Measurements from ENCODE around the gene ZSCAN21. TPM values are rescaled to one million over a fixed set of nuclear protein-coding genes. Genes with fewer than 3 reads are reported as not detected.

Gene ZSCAN21
- total and polyA plus RNA-seq, 2 donors from 2014 or later, result 10.8 to 12.4 TPM

DNA sequence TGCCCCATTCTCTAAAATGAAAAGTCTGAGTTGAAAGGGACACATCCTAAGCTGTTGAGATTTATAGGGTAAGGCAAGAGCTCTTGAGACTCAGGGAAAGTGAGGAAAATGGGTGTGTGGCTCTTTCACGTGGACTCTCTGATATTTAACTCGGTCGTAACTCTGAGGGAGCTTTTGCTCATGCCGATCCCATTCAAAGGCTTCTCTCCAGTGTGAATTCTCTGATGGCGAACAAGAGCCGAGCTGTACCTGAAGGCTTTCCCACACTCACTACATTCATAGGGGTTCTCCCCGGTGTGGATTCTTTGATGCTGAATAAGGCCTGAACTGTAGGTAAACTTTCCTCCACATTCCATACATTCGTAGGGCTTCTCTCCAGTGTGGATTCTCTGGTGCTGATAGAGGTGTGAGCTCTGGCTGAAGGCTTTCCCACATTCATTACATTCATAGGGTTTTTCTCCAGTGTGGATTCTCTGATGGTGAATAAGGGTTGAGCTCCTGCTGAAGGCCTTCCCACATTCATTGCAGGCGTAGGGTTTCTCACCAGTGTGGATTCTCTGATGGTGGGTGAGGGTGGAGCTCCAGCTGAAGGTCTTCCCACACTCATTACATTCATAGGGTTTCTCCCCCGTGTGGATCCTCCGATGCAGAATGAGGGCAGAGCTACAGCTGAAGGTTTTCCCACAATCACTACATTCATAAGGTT, 21.6 kb downstream of the ZSCAN21 start:
- no peak for FAIRE-seq
- DNase-seq, result no peak
- Histone ChIP-seq H3K4me3 (ENCODE audit: low read length in 3 of 3) (no peak overlapping the region), H3K36me3 (ENCODE audit: control insufficient read depth in 2 of 3, insufficient read depth in 3 of 3, low read length in 3 of 3) (peaks cover 49 to 61% (median 50%) of the 10 kb centered on the region in 3 donors), H3K27me3 (ENCODE audit: control insufficient read depth, insufficient read depth, low read length) (no peaks in the 10 kb centered on the region), H3K27ac (ENCODE audit: low read depth in 2 of 2, low read length in 2 of 2) (no peak overlapping the region), H3K4me1 (ENCODE audit: control insufficient read depth in 2 of 3, insufficient read depth in 2 of 3, low read depth in 1 of 3, low read length in 3 of 3) (no peaks in the 10 kb centered on the region), H3K9me3 (ENCODE audit: control insufficient read depth in 2 of 3, insufficient read depth in 1 of 3, low read length in 3 of 3) (peaks cover 11 to 26% (median 14%) of the 10 kb centered on the region in 3 donors), H3K9ac (ENCODE audit: low read length in 3 of 3) (no peak overlapping the region)
- intact Hi-C loops (cut with DNase I), result no loop called here
- TF ChIP-seq, protein P1, sequence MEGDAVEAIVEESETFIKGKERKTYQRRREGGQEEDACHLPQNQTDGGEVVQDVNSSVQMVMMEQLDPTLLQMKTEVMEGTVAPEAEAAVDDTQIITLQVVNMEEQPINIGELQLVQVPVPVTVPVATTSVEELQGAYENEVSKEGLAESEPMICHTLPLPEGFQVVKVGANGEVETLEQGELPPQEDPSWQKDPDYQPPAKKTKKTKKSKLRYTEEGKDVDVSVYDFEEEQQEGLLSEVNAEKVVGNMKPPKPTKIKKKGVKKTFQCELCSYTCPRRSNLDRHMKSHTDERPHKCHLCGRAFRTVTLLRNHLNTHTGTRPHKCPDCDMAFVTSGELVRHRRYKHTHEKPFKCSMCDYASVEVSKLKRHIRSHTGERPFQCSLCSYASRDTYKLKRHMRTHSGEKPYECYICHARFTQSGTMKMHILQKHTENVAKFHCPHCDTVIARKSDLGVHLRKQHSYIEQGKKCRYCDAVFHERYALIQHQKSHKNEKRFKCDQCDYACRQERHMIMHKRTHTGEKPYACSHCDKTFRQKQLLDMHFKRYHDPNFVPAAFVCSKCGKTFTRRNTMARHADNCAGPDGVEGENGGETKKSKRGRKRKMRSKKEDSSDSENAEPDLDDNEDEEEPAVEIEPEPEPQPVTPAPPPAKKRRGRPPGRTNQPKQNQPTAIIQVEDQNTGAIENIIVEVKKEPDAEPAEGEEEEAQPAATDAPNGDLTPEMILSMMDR (IDR thresholded peaks at IDR 0.05; ENCODE audit: borderline replicate concordance, extremely low read depth, insufficient read depth), result no peak

DNA sequence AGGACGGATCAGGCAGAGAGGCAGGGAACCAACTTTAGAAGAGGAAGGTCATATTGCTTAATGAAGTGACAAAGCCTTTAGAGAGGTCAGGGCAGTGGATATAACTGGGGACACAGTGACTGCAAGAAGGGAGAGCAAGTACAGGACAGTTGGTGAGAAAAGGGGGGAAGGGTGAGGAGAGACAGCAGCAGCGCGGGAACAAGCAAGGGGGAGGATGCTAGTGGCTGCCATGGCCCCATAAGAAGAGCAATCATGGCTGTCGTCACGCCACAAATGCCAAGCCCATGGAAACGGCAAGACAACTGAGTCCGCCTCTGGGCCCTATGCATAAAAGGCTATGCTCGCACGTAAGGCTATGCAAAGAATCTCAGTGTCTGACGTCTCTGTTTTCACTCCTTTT, 22.9 kb downstream of the ZSCAN21 start:
- H3K4me3 ChIP-seq (ENCODE audit: low read length in 3 of 3), result no peak overlapping the region
- no peak overlapping the region for H3K9ac ChIP-seq (ENCODE audit: low read length in 3 of 3)
- intact Hi-C loops (cut with DNase I), result no loop called here
- FAIRE-seq (no peak), DNase-seq (no peak)
- peaks cover 11 to 26% (median 16%) of the 10 kb centered on the region in 3 donors for H3K9me3 ChIP-seq (ENCODE audit: control insufficient read depth in 2 of 3, insufficient read depth in 1 of 3, low read length in 3 of 3)
- no peak overlapping the region for H3K27ac ChIP-seq (ENCODE audit: low read depth in 2 of 2, low read length in 2 of 2)
- H3K36me3 ChIP-seq (ENCODE audit: control insufficient read depth in 2 of 3, insufficient read depth in 3 of 3, low read length in 3 of 3), result peaks cover 49 to 61% (median 53%) of the 10 kb centered on the region in 3 donors
- no peaks in the 10 kb centered on the region for H3K27me3 ChIP-seq (ENCODE audit: control insufficient read depth, insufficient read depth, low read length)
- no peaks in the 10 kb centered on the region for H3K4me1 ChIP-seq (ENCODE audit: control insufficient read depth in 2 of 3, insufficient read depth in 2 of 3, low read depth in 1 of 3, low read length in 3 of 3)
- TF ChIP-seq, protein P1 (IDR thresholded peaks at IDR 0.05; ENCODE audit: borderline replicate concordance, extremely low read depth, insufficient read depth), result no peak

DNA sequence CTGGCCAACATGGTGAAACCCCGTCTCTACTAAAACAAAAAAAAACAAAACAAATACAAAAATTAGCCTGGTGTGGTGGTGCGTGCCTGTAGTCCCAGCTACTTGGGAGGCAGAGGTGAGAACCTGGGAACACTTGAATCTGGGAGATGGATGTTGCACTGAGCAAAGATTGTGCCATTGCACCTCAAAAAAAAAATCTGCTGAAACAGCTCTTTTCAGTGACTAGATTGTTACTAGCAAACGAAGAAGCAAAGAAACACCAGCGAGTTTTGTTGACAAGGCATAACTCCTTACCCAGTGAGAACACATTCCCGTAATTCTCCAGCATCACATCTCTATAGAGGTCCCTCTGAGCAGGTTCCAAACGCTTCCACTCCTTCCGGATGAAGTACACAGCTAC, 25.3 kb downstream of the ZSCAN21 start:
- H3K27ac ChIP-seq (ENCODE audit: low read depth in 2 of 2, low read length in 2 of 2), result no peak overlapping the region
- H3K4me1 ChIP-seq (ENCODE audit: control insufficient read depth in 2 of 3, insufficient read depth in 2 of 3, low read depth in 1 of 3, low read length in 3 of 3), result peaks cover 0 to 9% (median 5%) of the 10 kb centered on the region in 3 donors
- no peak for DNase-seq
- H3K9me3 ChIP-seq (ENCODE audit: control insufficient read depth in 2 of 3, insufficient read depth in 1 of 3, low read length in 3 of 3), result peaks cover 11 to 26% (median 16%) of the 10 kb centered on the region in 3 donors
- H3K9ac ChIP-seq (ENCODE audit: low read length in 3 of 3), result no peak overlapping the region
- intact Hi-C loops (cut with DNase I), result no loop called here
- H3K4me3 ChIP-seq (ENCODE audit: low read length in 3 of 3), result no peak overlapping the region
- FAIRE-seq, result no peak
- H3K36me3 ChIP-seq (ENCODE audit: control insufficient read depth in 2 of 3, insufficient read depth in 3 of 3, low read length in 3 of 3), result peaks cover 51 to 59% (median 57%) of the 10 kb centered on the region in 3 donors
- TF ChIP-seq, protein P1 (IDR thresholded peaks at IDR 0.05; ENCODE audit: borderline replicate concordance, extremely low read depth, insufficient read depth), result no peak
- H3K27me3 ChIP-seq (ENCODE audit: control insufficient read depth, insufficient read depth, low read length), result no peaks in the 10 kb centered on the region

Measured in kidney (tissue), 14 donors.